GM12872 (cell line): ENCODE data around the gene XPO4.

ENCODE experiments used
- TF ChIP-seq, protein P1 (sequence below): IDR thresholded peaks from 3 replicates; pipeline ENCODE4 v1.5.1; 2011; ENCODE audit warnings: low read depth, mild to moderate bottlenecking, low read length, moderate library complexity; ENCODE audit not compliant: insufficient read depth

The XPO4 gene

GRCh38 chr13:20848203-20848602, 54.3 kb downstream of the XPO4 start:
- TF ChIP-seq, protein P1, sequence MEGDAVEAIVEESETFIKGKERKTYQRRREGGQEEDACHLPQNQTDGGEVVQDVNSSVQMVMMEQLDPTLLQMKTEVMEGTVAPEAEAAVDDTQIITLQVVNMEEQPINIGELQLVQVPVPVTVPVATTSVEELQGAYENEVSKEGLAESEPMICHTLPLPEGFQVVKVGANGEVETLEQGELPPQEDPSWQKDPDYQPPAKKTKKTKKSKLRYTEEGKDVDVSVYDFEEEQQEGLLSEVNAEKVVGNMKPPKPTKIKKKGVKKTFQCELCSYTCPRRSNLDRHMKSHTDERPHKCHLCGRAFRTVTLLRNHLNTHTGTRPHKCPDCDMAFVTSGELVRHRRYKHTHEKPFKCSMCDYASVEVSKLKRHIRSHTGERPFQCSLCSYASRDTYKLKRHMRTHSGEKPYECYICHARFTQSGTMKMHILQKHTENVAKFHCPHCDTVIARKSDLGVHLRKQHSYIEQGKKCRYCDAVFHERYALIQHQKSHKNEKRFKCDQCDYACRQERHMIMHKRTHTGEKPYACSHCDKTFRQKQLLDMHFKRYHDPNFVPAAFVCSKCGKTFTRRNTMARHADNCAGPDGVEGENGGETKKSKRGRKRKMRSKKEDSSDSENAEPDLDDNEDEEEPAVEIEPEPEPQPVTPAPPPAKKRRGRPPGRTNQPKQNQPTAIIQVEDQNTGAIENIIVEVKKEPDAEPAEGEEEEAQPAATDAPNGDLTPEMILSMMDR = no peak

DNA sequence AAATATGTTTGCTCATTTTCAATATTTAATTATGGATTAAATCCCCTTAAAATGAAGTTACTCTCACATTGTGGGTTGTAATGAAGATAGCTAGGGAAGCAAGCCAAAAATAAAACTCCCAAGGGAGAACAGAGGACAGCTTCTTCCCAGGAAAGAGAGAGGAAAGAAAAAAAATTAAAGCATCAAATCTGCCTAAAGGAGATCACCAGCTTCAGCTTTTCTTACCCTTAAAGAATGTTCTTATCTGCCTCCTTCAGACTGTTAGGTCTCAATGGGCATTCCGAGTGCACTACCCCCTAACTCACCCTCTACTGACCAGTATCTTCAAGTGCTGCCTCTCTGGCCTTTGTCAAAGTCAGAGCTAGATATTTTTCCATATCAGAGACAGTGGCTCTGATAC, 55.2 kb downstream of the XPO4 start:
- TF ChIP-seq, protein P1 = no peak

DNA sequence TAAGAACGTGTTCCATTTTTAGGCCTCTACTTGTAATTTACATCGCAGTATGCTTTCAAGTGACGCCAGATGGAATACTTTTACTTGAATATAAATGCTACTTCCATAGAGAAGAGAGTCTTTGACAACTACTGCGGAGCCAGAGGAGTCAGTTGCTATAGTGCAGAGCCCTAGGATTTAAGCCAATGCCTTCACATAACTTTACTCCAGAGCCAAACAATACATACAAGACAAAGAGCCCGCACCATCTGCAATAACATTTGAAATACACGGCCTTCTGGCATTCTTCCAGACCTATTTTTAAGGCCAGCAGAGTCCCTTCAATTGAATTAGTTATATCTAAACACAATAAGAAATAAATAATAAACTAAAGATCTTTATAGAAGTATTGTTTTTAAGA, 59.4 kb downstream of the XPO4 start:
- TF ChIP-seq, protein P1 = no peak

GRCh38 chr13:20840568-20840967, 62.0 kb downstream of the XPO4 start:
- TF ChIP-seq, protein P1 = no peak

DNA sequence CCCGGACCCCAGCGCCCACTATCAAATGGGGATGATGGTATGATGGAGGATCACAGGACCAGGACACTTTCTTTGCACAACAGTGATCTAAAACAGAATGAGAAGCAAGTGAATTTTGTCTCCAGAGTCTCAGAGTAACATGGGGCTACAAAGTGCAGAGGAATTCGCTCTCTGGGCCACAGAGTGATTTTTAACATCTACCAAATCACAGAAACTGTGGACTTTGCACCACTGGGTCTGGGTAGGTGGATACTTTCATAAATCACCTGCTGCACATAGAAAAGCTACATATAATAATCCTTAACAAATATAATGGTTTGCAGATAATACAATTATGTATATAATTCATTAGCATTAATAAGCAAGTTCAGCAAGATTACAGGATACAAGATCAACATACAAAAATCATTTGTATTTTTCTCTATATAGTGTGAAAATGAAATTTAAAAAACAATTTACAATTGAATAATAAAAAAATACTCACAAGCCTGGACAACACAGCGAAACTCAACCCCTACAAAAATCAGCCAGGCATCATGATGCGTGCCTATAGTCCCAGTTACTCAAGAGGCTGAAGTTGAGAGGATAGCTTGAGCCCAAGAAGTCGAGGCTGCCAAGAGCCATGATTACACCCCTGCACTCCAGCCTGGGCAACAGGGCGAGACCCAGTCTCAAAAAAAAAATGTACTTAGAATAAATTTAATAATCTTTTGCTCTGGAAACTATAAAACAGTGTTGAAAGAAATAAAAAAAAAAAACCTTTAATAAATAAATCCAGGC, 68.5 kb downstream of the XPO4 start:
- TF ChIP-seq, protein P1 = no peak

DNA sequence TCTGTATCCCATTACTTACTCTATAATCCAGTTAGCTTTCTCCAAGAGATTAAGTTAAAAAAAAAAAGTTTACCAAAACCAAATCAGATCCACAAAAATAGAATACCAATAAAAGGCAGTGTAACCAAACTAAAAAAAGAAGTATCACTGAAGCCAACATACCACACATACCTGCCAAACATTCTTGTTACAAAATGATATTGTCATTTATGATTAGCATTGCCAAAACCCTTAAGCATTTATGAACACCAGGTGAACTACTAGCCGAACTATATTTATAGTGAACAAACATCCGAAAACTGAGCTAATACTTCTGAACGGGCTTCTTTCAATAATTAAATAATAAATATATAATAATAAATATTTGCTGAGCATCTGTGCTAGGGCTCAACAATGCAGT, 69.7 kb downstream of the XPO4 start:
- TF ChIP-seq, protein P1 = no peak

DNA sequence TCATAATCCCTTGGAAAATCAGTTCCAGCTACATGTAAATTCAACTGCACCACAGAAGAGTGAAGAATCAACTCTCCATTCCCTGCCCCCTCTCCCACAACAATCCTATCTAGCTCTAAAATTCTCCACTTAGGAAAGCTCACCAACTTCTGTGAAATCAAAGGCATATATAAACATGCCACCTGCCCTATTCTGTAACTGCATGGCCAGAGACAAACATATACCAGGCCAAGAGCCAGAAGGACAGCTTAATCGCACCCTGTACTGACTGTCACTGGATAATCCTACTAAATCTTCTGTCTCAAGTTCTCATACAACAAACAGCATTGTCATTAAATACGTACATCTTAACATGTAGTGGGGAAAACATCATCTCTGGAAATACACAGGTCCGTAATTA, 70.6 kb downstream of the XPO4 start:
- TF ChIP-seq, protein P1 = no peak
